Measurements from ENCODE around the gene BCAT1.

The BCAT1 gene

GRCh38 chr12:24948757-24949722 lies at the start of gene BCAT1:
Gene BCAT1, minus strand, starts transcription at chr12:24949101. Its CDS starts 169 bp downstream, at chr12:24948932.
- H3K9me3 ChIP-seq (ENCODE audit: low read length): no peaks in the 10 kb centered on the region
- no peaks in the 10 kb centered on the region for H3K36me3 ChIP-seq (ENCODE audit: insufficient read depth, low read length)
- TF ChIP-seq, protein P1, sequence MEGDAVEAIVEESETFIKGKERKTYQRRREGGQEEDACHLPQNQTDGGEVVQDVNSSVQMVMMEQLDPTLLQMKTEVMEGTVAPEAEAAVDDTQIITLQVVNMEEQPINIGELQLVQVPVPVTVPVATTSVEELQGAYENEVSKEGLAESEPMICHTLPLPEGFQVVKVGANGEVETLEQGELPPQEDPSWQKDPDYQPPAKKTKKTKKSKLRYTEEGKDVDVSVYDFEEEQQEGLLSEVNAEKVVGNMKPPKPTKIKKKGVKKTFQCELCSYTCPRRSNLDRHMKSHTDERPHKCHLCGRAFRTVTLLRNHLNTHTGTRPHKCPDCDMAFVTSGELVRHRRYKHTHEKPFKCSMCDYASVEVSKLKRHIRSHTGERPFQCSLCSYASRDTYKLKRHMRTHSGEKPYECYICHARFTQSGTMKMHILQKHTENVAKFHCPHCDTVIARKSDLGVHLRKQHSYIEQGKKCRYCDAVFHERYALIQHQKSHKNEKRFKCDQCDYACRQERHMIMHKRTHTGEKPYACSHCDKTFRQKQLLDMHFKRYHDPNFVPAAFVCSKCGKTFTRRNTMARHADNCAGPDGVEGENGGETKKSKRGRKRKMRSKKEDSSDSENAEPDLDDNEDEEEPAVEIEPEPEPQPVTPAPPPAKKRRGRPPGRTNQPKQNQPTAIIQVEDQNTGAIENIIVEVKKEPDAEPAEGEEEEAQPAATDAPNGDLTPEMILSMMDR (IDR thresholded peaks at IDR 0.05; ENCODE audit: low read length): 0 out of 2 replicates have a peak, but pooled peaks have one; percentile 13
- no peak for TF ChIP-seq EZH2 (IDR thresholded peaks at IDR 0.05; ENCODE audit: borderline replicate concordance, low read length)
- H3F3A ChIP-seq (ENCODE audit: insufficient read depth, low read length): no peaks in the 10 kb centered on the region; the same call in 1 of the 2 replicates
- no peaks in the 10 kb centered on the region for H3K79me2 ChIP-seq (ENCODE audit: insufficient read depth, low read length)
- H3K27ac ChIP-seq (ENCODE audit: low read depth, low read length, poor library complexity, severe bottlenecking): no peak within 1 kb of the TSS
- H3K4me1 ChIP-seq (ENCODE audit: insufficient read depth, low read length, severe bottlenecking): peaks cover 25% of the 10 kb centered on the region
- H2AFZ ChIP-seq (ENCODE audit: low read length): peak within 1 kb of the TSS; percentile 99
- peak within 1 kb of the TSS; percentile 76 for H3K9ac ChIP-seq (ENCODE audit: low read length)
- H3K9me2 ChIP-seq (ENCODE audit: low read depth, low read length): no peaks in the 10 kb centered on the region
- H3K4me3 ChIP-seq (ENCODE audit: low read depth, low read length, poor library complexity, severe bottlenecking): peak within 1 kb of the TSS; percentile 70
- H4K20me1 ChIP-seq (ENCODE audit: insufficient read depth, low read length): no peaks in the 10 kb centered on the region
- H3K27me3 ChIP-seq (ENCODE audit: insufficient read depth, low read length): no peaks in the 10 kb centered on the region
- H3K4me2 ChIP-seq (ENCODE audit: low read length): peak within 1 kb of the TSS; percentile 83

DNA sequence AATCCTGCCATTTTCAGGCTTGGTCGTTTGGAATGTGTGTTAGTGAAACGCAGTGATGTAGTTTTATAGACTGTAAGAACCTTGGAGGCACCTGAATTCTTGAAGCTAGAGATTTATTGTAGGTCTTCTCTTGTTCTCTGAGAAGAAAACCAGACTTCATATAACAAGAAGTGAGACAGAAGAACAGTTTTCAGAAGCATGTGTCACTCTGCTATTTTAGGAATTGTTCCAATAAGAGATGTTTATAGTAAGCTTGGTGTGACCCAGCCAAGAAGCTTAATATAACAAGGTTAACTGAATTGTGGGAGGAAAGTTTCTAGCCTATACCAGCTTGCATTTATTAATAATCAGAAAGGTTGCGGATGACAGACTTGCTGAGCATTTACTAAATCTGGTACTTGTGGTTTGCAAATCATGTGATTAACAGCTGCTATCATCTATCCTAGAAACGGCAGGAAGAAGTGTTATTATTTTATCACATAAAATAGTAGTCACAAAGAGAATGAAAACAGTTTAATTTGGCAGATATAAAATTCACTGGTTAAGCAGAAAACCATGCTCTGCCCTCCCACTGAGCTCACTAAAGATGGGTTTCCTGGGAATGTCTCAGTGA lies 49.2 kb upstream of the BCAT1 start:
- Histone ChIP-seq H3K27me3 (ENCODE audit: insufficient read depth, low read length) (no peaks in the 10 kb centered on the region), H2AFZ (ENCODE audit: low read length) (no peak overlapping the region)

GRCh38 chr12:24997496-24997895 lies 48.6 kb upstream of the BCAT1 start:
- Histone ChIP-seq H3K4me2 (ENCODE audit: low read length) (peak overlapping the region; percentile 73), H3K4me1 (ENCODE audit: insufficient read depth, low read length, severe bottlenecking) (peaks cover 96% of the 10 kb centered on the region), H4K20me1 (ENCODE audit: insufficient read depth, low read length) (no peaks in the 10 kb centered on the region), H3K9me3 (ENCODE audit: low read length) (no peaks in the 10 kb centered on the region), H3K4me3 (ENCODE audit: low read depth, low read length, poor library complexity, severe bottlenecking) (peak overlapping the region; percentile 46), H3K9ac (ENCODE audit: low read length) (peak overlapping the region; percentile 73), H3K27me3 (ENCODE audit: insufficient read depth, low read length) (no peaks in the 10 kb centered on the region), H3K9me2 (ENCODE audit: low read depth, low read length) (no peaks in the 10 kb centered on the region), H3F3A (ENCODE audit: insufficient read depth, low read length) (peaks cover 5% of the 10 kb centered on the region; the same call in 1 of the 2 replicates), H3K79me2 (ENCODE audit: insufficient read depth, low read length) (no peaks in the 10 kb centered on the region), H3K36me3 (ENCODE audit: insufficient read depth, low read length) (no peaks in the 10 kb centered on the region), H3K27ac (ENCODE audit: low read depth, low read length, poor library complexity, severe bottlenecking) (peak overlapping the region; percentile 98), H2AFZ (ENCODE audit: low read length) (no peak overlapping the region)
- TF ChIP-seq, protein P1 (IDR thresholded peaks at IDR 0.05; ENCODE audit: low read length): no peak
- no peak for TF ChIP-seq EZH2 (IDR thresholded peaks at IDR 0.05; ENCODE audit: borderline replicate concordance, low read length)

More for the DNA sequence above, 49.2 kb upstream of the BCAT1 start:
- Histone ChIP-seq H3K27ac (ENCODE audit: low read depth, low read length, poor library complexity, severe bottlenecking) (peak overlapping the region; percentile 98), H3K9ac (ENCODE audit: low read length) (peak overlapping the region; percentile 73), H3K4me2 (ENCODE audit: low read length) (peak overlapping the region; percentile 73), H3F3A (ENCODE audit: insufficient read depth, low read length) (peaks cover 5% of the 10 kb centered on the region; the same call in 1 of the 2 replicates), H3K4me3 (ENCODE audit: low read depth, low read length, poor library complexity, severe bottlenecking) (peak overlapping the region; percentile 46), H3K9me3 (ENCODE audit: low read length) (no peaks in the 10 kb centered on the region), H4K20me1 (ENCODE audit: insufficient read depth, low read length) (no peaks in the 10 kb centered on the region), H3K79me2 (ENCODE audit: insufficient read depth, low read length) (no peaks in the 10 kb centered on the region), H3K4me1 (ENCODE audit: insufficient read depth, low read length, severe bottlenecking) (peaks cover 93% of the 10 kb centered on the region), H3K36me3 (ENCODE audit: insufficient read depth, low read length) (no peaks in the 10 kb centered on the region), H3K9me2 (ENCODE audit: low read depth, low read length) (no peaks in the 10 kb centered on the region)
- TF ChIP-seq, protein P1 (IDR thresholded peaks at IDR 0.05; ENCODE audit: low read length): no peak
- TF ChIP-seq EZH2 (IDR thresholded peaks at IDR 0.05; ENCODE audit: borderline replicate concordance, low read length): no peak

Data from OCI-LY1 (cell line).